GM23338 (cell line): ENCODE results near the gene NR0B2. TPM values are rescaled to one million over a fixed set of nuclear protein-coding genes. Genes with fewer than 3 reads are reported as not detected.

ENCODE experiments used
- ATAC-seq: fragments of 200-7000 bp; cut with Tn5 transposase; 3 replicates; pipeline ENCODE4 v1.9.1; 2020
- DNase-seq: peaks from one replicate; pipeline ENCODE4 v3.0.0-alpha.2; 2015; ENCODE audit warnings: low spot score
- H2AFZ ChIP-seq: fragments of 200-600 bp; sonication (generic); 2 replicates; pipeline ENCODE4 v1.8.0; 2016; ENCODE audit warnings: antibody characterized with exemption, mild to moderate bottlenecking, moderate library complexity
- H3F3A ChIP-seq: fragments of 200-600 bp; sonication (generic); replicated peaks from 2 replicates; pipeline ENCODE4 v1.8.0; 2017; ENCODE audit warnings: antibody characterized with exemption, mixed run types, low read depth
- H3K27ac ChIP-seq: fragments of 200-600 bp; sonication (generic); 2 replicates; pipeline ENCODE4 v1.6.1; 2016; ENCODE audit warnings: low read depth
- H3K27me3 ChIP-seq: fragments of 200-600 bp; sonication (generic); 2 replicates; pipeline ENCODE4 v1.8.0; 2016; ENCODE audit warnings: mild to moderate bottlenecking, mixed run types, moderate library complexity; ENCODE audit not compliant: insufficient read depth
- H3K36me3 ChIP-seq: fragments of 200-600 bp; sonication (generic); 2 replicates; pipeline ENCODE4 v1.8.0; 2016; ENCODE audit warnings: mild to moderate bottlenecking; ENCODE audit not compliant: insufficient read depth
- H3K4me1 ChIP-seq: fragments of 200-600 bp; sonication (generic); 2 replicates; pipeline ENCODE4 v1.8.0; 2016; ENCODE audit warnings: mild to moderate bottlenecking, moderate library complexity; ENCODE audit not compliant: insufficient read depth
- H3K4me2 ChIP-seq: fragments of 200-600 bp; sonication (generic); 2 replicates; pipeline ENCODE4 v1.7.1; 2017; ENCODE audit warnings: mixed run types
- H3K4me3 ChIP-seq: fragments of 200-600 bp; sonication (generic); 2 replicates; pipeline ENCODE4 v1.6.1; 2016; ENCODE audit warnings: mixed run types
- H3K79me2 ChIP-seq: fragments of 200-600 bp; sonication (generic); replicated peaks from 2 replicates; pipeline ENCODE4 v1.8.0; 2017; ENCODE audit warnings: mild to moderate bottlenecking; ENCODE audit not compliant: insufficient read depth
- H3K9me2 ChIP-seq: fragments of 200-600 bp; sonication (generic); 2 replicates; pipeline ENCODE4 v1.8.0; 2017; ENCODE audit not compliant: insufficient read depth
- H4K20me1 ChIP-seq: fragments of 200-600 bp; sonication (generic); replicated peaks from 2 replicates; pipeline ENCODE4 v1.8.0; 2017; ENCODE audit warnings: mild to moderate bottlenecking; ENCODE audit not compliant: insufficient read depth
- H3K27ac Mint-ChIP-seq: 2 replicates; pipeline ENCODE4 v1.8.0; 2020; ENCODE audit warnings: inconsistent platforms, mild to moderate bottlenecking, moderate library complexity, mixed read lengths
- H3K27me3 Mint-ChIP-seq: 3 replicates; pipeline ENCODE4 v1.8.0; 2022; ENCODE audit warnings: low read depth, mild to moderate bottlenecking, moderate library complexity, mixed read lengths, inconsistent platforms; ENCODE audit not compliant: insufficient read depth, poor library complexity
- H3K36me3 Mint-ChIP-seq: 3 replicates; pipeline ENCODE4 v1.8.0; 2021; ENCODE audit warnings: low read depth, mild to moderate bottlenecking, inconsistent platforms, moderate library complexity, mixed read lengths
- H3K4me1 Mint-ChIP-seq: 3 replicates; pipeline ENCODE4 v1.8.0; 2020; ENCODE audit warnings: mild to moderate bottlenecking, inconsistent platforms, mixed read lengths
- H3K4me3 Mint-ChIP-seq: 3 replicates; pipeline ENCODE4 v1.8.0; 2021; ENCODE audit warnings: moderate library complexity, mild to moderate bottlenecking, inconsistent platforms, mixed read lengths
- H3K9me3 Mint-ChIP-seq: 3 replicates; pipeline ENCODE4 v1.8.0; 2020; ENCODE audit warnings: moderate library complexity, mild to moderate bottlenecking, inconsistent platforms, mixed read lengths
- CREB1 ChIP-seq: fragments of 250-450 bp; sonication (Bioruptor Pico); IDR thresholded peaks from 2 replicates; pipeline ENCODE4 v1.5.0; 2020; ENCODE audit warnings: low read depth, mild to moderate bottlenecking, moderate library complexity
- NANOG ChIP-seq: IDR thresholded peaks from 2 replicates; pipeline ENCODE4 v1.6.1; 2016; ENCODE audit warnings: antibody characterized with exemption, borderline replicate concordance
- POLR2AphosphoS5 ChIP-seq: IDR thresholded peaks from 2 replicates; pipeline ENCODE4 v1.6.1; 2016; ENCODE audit warnings: antibody characterized with exemption, low read depth
- STAT1 ChIP-seq: IDR thresholded peaks from one replicate; pipeline ENCODE4 v1.6.1; 2016; ENCODE audit warnings: antibody characterized with exemption; ENCODE audit not compliant: unreplicated experiment
- ZNF331 ChIP-seq: fragments of 250-450 bp; sonication (Bioruptor Pico); IDR thresholded peaks from 2 replicates; pipeline ENCODE4 v1.5.0; 2020; ENCODE audit warnings: low read depth, mild to moderate bottlenecking, moderate library complexity
- polyA plus RNA-seq: library from polyadenylated mRNA; unstranded; fragments of >200 nt; fragmentation: Nextera tagmentation; extraction: Ambion mirVana; gene quantifications from 2 replicates; pipeline ENCODE4 v1.2.1, GENCODE V29; 2016
- total RNA-seq: library from RNA; depleted of rRNA; stranded (reverse); fragments of >200 nt; shearing (Covaris generic); gene quantifications from 2 replicates; pipeline ENCODE4 v1.2.3, GENCODE V29; 2014
- TF ChIP-seq, protein P1 (sequence below): IDR thresholded peaks from 2 replicates; pipeline ENCODE4 v1.6.1; 2016; ENCODE audit warnings: antibody characterized with exemption
- TF ChIP-seq, protein P2 (sequence below): IDR thresholded peaks from one replicate; pipeline ENCODE4 v1.6.1; 2018; ENCODE audit warnings: antibody characterized with exemption; ENCODE audit not compliant: unreplicated experiment
- TF ChIP-seq, protein P3 (sequence below), 2 experiments: fragments of 200-600 bp in 1 of 2; sonication (generic) in 1 of 2; conservative IDR thresholded peaks; 2 replicates each; pipeline versions ENCODE4 v1.5.1 to v1.6.1; 2016 to 2017; ENCODE audit warnings: antibody characterized with exemption in 2 of 2, low read depth in 2 of 2, mild to moderate bottlenecking in 2 of 2, moderate library complexity in 1 of 2

The NR0B2 gene
- total and polyA plus RNA-seq, 2 experiments from 2014 or later, result 0.18 TPM; not detected in 1

DNA sequence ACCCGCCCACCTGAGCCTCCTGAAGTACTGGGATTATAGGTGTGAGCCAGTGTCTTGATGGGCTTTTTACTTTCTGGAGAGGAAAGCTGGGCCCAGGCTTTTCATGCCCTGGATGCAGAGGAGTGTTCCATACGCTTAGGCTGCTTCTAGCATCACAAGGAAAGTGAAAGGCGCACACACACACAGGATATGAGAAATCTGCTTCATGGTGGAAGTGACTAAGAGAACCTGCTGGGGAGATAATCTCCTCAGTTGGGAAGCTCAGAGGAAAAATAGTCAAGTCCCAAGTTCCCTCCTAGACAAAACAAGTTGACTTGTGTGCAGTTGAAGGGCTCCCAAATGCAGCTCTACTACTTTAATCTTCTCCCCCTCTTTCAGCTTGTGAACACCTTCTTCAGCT, 9.9 kb upstream of the NR0B2 start:
- no peak overlapping the region for H3K27ac Mint-ChIP-seq
- Histone ChIP-seq H3K4me3 (no peak overlapping the region), H3F3A (peaks cover 24% of the 10 kb centered on the region; the same call in 1 of the 2 replicates)

More for the DNA sequence above, 9.9 kb upstream of the NR0B2 start:
- Mint-ChIP-seq H3K4me1 (peaks cover 18% of the 10 kb centered on the region), H3K36me3 (peaks cover 58% of the 10 kb centered on the region), H3K4me3 (peak overlapping the region; percentile 93; the same call in 2 of the 3 replicates), H3K27me3 (peaks cover 13% of the 10 kb centered on the region), H3K9me3 (no peaks in the 10 kb centered on the region)
- Histone ChIP-seq H3K79me2 (peaks cover 67% of the 10 kb centered on the region), H3K27me3 (no peaks in the 10 kb centered on the region), H4K20me1 (peaks cover 36% of the 10 kb centered on the region), H3K4me1 (peaks cover 12% of the 10 kb centered on the region), H3K27ac (no peak overlapping the region), H3K36me3 (peaks cover 44% of the 10 kb centered on the region), H3K9me2 (no peaks in the 10 kb centered on the region), H3K4me2 (no peak overlapping the region), H2AFZ (no peak overlapping the region)
- TF ChIP-seq, protein P1, sequence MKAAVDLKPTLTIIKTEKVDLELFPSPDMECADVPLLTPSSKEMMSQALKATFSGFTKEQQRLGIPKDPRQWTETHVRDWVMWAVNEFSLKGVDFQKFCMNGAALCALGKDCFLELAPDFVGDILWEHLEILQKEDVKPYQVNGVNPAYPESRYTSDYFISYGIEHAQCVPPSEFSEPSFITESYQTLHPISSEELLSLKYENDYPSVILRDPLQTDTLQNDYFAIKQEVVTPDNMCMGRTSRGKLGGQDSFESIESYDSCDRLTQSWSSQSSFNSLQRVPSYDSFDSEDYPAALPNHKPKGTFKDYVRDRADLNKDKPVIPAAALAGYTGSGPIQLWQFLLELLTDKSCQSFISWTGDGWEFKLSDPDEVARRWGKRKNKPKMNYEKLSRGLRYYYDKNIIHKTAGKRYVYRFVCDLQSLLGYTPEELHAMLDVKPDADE, result no peak
- TF ChIP-seq CREB1 (no peak), NANOG (no peak), STAT1 (no peak), ZNF331 (CRISPR knock-in tag) (no peak), POLR2AphosphoS5 (no peak)
- TF ChIP-seq, protein P2, sequence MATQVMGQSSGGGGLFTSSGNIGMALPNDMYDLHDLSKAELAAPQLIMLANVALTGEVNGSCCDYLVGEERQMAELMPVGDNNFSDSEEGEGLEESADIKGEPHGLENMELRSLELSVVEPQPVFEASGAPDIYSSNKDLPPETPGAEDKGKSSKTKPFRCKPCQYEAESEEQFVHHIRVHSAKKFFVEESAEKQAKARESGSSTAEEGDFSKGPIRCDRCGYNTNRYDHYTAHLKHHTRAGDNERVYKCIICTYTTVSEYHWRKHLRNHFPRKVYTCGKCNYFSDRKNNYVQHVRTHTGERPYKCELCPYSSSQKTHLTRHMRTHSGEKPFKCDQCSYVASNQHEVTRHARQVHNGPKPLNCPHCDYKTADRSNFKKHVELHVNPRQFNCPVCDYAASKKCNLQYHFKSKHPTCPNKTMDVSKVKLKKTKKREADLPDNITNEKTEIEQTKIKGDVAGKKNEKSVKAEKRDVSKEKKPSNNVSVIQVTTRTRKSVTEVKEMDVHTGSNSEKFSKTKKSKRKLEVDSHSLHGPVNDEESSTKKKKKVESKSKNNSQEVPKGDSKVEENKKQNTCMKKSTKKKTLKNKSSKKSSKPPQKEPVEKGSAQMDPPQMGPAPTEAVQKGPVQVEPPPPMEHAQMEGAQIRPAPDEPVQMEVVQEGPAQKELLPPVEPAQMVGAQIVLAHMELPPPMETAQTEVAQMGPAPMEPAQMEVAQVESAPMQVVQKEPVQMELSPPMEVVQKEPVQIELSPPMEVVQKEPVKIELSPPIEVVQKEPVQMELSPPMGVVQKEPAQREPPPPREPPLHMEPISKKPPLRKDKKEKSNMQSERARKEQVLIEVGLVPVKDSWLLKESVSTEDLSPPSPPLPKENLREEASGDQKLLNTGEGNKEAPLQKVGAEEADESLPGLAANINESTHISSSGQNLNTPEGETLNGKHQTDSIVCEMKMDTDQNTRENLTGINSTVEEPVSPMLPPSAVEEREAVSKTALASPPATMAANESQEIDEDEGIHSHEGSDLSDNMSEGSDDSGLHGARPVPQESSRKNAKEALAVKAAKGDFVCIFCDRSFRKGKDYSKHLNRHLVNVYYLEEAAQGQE, result no peak
- TF ChIP-seq, protein P3, sequence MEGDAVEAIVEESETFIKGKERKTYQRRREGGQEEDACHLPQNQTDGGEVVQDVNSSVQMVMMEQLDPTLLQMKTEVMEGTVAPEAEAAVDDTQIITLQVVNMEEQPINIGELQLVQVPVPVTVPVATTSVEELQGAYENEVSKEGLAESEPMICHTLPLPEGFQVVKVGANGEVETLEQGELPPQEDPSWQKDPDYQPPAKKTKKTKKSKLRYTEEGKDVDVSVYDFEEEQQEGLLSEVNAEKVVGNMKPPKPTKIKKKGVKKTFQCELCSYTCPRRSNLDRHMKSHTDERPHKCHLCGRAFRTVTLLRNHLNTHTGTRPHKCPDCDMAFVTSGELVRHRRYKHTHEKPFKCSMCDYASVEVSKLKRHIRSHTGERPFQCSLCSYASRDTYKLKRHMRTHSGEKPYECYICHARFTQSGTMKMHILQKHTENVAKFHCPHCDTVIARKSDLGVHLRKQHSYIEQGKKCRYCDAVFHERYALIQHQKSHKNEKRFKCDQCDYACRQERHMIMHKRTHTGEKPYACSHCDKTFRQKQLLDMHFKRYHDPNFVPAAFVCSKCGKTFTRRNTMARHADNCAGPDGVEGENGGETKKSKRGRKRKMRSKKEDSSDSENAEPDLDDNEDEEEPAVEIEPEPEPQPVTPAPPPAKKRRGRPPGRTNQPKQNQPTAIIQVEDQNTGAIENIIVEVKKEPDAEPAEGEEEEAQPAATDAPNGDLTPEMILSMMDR (conservative IDR thresholded peaks at IDR 0.05; ENCODE audit: low read depth in 2 of 2), result no peak
- ATAC-seq (no peak), DNase-seq (no peak)
